NB4 (cell line): Measurements from ENCODE around the gene KLK12.

Source experiments
- POLR2A ChIP-seq: IDR thresholded peaks from 2 replicates; pipeline ENCODE4 v1.6.1; 2011; ENCODE audit warnings: mild to moderate bottlenecking; ENCODE audit not compliant: insufficient read length; ENCODE audit errors: extremely low read depth
- TF ChIP-seq, protein P1 (sequence below): IDR thresholded peaks from one replicate; pipeline ENCODE4 v1.5.1; 2012; ENCODE audit warnings: low read depth, low read length

- TF ChIP-seq, protein P1, sequence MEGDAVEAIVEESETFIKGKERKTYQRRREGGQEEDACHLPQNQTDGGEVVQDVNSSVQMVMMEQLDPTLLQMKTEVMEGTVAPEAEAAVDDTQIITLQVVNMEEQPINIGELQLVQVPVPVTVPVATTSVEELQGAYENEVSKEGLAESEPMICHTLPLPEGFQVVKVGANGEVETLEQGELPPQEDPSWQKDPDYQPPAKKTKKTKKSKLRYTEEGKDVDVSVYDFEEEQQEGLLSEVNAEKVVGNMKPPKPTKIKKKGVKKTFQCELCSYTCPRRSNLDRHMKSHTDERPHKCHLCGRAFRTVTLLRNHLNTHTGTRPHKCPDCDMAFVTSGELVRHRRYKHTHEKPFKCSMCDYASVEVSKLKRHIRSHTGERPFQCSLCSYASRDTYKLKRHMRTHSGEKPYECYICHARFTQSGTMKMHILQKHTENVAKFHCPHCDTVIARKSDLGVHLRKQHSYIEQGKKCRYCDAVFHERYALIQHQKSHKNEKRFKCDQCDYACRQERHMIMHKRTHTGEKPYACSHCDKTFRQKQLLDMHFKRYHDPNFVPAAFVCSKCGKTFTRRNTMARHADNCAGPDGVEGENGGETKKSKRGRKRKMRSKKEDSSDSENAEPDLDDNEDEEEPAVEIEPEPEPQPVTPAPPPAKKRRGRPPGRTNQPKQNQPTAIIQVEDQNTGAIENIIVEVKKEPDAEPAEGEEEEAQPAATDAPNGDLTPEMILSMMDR, result no peak
- no peak for TF ChIP-seq POLR2A
Measured at GRCh38 chr19:51083783-51084182, 49.0 kb upstream of the KLK12 start.
